Fibroblast of skin of left quadriceps (primary cell): ENCODE measurements around the gene GCDH.
A peak's percentile ranks its signal among the peaks of the same experiment; 100 is the strongest.
"Not testable (repeated sequence)": the region's sequence is repeated elsewhere in the genome, so short reads cannot be mapped to it uniquely, and the experiment has no call there.

Source experiments
- DNase-seq, 2 experiments: peaks; one replicate each; pipeline ENCODE4 v3.0.0-alpha.2; 2013; ENCODE audit warnings: low read depth in 2 of 2

Gene GCDH

DNA sequence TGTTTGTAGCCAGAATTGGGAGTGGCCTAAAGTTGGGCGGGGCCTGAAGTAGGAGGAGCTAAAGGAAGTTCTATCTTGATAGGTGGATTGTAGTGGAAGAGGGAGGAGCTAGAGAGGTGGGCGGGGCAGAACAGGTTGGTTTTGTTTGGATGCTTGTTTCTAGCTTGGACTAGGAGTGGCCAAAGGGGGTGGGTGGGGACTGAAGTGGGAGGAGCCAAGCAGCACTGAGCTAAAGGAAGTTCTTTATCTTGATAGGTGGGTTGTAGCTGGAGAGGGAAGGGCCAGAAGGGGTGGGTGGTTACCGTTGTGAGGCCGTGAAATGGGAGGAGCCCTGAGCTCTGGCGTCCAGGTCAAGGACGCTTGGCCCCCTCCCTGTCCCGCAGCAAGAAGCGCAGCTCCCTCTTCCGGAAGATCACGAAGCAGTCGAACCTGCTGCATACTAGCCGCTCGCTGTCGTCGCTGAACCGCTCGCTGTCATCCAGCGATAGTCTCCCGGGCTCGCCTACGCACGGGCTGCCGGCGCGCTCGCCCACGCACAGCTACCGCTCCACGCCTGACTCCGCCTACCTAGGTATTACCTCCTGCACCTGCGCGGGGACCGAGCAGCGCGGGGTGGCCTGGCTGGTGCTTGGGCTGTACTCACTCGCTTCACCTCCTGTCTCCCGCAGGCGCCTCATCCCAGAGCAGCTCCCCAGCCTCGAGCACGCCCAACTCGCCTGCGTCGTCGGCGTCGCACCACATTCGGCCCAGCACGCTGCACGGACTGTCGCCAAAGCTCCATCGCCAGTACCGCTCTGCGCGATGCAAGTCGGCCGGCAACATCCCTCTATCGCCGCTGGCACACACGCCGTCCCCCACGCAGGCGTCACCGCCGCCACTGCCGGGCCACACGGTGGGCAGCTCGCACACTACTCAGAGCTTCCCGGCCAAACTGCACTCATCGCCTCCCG is 17.7 kb upstream of the GCDH start:
- DNase-seq: peak in 1 of 2 experiments; percentile 11

DNA sequence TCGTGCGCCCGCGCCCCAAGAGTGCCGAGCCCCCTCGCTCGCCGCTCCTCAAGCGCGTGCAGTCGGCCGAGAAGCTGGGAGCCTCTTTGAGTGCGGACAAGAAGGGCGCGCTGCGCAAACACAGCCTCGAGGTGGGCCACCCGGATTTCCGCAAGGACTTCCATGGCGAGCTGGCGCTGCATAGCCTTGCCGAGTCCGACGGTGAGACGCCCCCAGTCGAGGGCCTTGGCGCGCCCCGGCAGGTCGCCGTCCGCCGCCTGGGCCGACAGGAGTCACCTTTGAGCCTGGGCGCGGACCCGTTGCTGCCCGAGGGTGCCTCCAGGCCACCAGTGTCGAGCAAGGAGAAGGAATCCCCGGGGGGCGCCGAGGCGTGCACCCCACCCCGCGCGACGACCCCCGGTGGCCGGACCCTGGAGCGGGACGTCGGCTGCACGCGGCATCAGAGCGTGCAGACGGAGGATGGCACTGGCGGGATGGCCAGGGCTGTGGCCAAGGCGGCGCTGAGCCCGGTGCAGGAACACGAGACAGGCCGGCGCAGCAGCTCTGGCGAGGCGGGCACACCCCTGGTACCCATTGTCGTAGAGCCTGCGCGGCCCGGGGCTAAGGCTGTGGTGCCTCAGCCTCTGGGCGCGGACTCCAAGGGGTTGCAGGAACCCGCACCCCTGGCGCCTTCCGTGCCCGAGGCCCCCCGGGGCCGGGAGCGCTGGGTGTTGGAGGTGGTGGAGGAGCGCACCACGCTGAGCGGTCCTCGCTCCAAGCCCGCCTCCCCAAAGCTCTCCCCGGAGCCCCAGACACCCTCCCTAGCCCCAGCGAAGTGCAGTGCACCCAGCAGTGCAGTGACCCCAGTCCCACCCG is 16.8 kb upstream of the GCDH start:
- DNase-seq: no peak

DNA sequence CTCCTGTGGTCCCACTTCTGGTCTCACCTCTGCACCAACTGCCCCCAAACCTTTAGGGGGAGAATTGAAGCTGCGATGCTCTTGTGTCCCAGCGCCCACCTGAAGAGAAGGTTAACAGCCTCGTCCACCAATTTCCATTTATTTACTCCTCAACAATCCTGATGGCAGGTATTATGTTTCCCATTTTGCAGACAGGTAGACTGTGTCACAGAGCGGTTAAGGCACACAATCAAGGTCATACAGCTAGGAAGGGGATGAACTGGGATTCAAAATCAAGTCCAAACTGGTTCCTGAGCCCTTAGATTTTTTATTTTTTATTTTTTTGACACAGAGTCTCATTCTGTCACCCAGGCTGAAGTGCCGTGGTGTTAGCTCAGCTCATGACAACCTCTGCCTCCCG is 15.9 kb upstream of the GCDH start:
- DNase-seq: no peak

DNA sequence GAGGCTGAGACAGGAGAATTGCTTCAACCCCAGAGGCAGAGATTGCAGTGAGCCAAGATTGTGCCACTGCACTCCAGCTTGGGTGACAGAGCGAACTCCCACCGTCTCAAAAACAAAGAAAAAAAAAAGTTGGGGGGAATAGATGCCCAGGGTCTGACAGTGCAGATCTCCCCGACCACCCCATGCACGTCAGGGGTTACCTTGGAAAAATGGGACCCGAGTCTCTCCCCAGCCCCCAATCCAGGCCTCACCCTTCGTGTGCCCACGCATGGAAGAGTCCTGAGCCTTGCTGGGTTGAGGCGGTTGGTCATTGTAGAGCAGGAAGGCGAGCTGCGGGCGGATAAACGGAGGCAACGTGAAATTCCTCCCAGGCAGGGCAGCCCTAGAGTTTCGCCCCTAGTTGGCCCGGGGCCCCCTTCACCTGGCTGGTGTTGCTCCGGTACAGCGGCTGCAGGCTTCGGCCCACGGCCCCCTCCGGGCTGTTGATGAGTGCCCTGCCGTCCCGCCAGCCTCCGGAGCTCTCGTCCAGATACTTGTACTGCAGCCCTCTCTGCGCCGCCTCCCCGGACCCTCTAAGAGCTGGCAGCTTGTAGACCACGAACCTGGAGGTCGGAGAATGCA is 10.3 kb upstream of the GCDH start:
- no peak for DNase-seq

DNA sequence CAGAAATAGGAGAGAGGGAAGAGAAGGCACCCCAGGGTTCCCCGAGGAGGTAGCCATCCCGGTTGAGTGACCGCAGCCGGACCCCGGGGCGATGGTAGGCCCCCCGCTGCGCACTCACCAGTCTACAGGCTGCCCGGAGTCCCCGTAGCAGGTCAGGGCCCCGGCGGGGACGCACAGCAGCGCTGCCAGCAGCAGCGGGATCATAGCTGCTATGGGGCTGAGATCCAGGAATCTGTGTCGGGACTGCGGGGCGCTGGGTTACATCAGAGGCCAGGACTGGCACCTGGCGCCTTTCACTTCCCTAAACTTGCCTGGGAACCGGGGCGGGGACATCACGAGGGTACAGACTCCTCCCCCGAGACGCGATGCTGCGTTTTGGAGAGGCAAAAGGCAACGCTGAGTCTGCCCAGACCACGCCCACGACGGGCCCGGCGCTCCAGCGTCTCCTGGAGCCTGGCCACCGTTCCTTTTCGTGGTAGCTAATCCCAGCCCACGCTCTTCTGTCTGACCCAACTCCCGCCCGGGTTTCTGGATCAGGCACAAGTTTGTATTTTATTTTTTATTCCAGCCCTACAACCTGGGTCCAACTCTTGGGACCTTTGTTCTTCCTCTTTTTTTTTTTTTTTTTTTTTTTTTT is 9.7 kb upstream of the GCDH start, which contains the start of gene DNASE2:
Gene DNASE2 (minus strand): TSS at position 278 of the 637 bp plus-strand sequence. CDS start 74 bp downstream, at position 204.
- peak; percentile 69 to 74 for DNase-seq

DNA sequence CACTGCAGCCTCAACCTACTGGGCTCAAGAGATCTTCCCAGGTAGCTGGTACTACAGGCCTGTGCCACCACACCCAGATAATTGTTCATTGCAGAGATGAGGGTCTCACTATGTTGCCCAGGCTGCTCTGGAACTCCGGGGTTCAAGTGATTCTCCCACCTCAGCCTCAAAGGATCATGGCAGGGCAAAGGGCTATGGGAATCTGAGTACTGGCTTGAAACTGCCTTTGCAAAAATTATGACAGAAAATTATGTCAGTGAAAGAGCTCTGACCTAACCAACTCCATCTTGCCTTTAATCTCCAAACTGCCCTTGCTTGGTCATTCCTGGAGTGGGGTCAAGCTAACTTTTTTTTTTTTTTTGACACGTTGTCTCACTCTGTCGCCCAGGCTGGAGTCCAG is 8.4 kb upstream of the GCDH start:
- no peak for DNase-seq

DNA sequence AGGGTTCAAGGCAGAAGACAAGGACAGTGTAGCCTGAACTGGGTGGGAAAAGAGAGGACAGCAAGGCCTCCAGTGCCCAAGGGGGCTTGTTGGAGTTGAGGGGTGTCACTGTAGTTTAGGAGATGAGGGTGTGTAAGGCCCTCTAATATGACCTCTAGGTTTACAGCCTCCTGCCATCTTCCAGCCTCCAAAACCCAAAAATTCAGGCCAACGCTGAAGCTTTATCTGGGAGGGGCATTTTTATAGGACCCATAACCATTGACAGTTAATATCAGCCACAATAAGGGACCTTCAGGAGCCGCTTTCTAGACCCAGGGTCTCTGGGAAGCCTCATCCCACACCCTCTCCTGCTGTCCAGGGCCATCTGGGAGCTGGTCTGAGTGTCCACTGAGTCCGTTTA is 6.8 kb upstream of the GCDH start:
- DNase-seq: no peak

DNA sequence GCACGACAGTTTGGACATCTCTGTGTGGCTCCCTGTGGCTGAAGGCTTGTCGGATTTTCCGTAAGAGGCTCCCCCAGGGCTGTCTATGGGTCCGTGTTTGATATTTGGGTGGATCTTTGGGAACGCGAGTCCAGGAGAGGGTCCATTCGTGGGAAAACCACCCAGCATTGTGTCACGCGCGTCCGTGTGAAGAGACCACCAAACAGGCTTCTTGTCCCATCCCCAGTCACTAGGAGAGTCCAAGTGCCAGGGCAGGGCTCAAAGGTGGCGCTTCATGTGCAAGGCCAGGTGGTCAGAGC is 6.4 kb upstream of the GCDH start:
- no peak for DNase-seq

DNA sequence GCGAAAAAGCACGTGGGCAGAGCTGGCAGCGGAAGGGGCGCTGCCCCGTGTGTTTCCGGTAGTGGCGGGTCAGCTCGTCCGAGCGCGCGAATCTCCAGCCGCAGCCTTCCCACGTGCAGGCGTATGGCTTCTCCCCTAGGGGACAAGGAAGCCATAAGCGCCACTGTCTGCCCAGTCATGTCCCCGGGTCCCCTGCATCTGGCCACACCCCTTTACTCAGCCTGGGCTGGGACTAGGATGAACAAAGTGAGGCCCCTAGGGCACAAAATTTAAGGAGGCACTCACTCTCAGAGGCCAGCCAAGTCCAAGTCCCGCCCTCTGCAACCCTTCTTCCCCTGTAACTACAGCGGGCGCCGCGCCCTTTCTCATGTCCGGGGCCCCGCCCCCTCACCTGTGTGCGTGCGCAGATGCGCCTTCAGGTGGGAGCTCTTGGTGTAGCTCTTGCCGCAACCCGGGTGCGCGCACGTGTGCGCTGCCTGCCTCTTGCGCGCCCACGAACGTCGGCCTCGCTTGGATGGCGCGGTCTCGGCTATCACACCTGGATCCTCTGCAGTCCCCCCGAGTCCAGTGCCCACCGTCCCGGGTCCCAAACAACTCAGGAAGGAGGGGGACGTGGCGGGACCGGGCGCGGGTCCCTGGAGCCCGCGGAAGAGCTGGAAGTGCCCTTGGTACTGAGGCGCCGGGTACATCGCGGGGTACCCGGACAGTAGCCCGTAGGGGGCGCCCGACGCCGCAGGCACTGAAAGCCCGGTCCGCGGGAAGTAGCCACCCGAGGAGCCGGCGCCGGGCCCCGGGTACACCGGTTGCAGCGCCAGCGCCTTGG is 5.8 kb upstream of the GCDH start:
- no peak for DNase-seq

DNA sequence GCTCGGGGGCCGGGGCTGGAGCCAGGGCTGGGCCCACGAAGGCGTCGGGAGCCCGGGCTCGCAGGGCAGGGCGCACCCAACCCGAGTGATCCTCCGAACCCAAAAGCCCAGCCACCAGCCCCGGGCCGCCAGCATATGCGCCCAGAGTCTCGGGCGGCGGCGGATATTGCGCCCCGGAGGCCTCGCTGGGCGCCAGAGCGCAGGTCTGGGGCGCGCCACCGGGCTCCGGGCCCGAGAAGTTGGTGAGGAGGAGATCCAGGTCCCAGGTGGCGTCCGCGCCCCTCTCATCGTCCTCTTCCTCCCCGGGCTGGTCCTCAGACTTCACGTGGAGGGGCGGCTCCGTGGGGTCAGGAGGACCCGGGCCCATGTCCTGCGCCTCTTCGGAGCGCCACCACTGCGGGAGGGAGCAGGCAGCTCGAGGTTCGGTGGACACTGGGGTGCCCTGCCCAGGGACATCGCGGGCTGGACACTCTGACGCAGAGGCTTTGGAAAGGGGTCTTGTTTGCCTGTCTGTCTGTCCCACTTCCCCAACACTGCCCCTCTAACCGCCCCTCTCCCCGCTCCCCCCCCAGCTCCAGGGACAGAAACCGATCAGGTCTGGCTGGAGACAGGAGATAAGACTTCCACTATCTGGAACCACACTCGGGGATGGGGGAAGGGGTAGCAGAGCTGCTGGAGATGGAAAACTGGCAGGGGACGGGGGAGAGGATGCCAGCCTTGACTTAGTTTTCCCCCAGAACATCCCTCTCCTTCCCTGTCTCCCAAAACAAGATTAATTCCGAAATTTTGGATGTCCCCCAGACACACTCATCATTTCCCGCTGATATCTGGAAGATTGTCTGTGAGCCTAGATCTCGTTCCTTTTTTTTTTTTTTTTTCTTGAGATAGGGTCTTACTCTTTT is 5.0 kb upstream of the GCDH start:
- no peak for DNase-seq

DNA sequence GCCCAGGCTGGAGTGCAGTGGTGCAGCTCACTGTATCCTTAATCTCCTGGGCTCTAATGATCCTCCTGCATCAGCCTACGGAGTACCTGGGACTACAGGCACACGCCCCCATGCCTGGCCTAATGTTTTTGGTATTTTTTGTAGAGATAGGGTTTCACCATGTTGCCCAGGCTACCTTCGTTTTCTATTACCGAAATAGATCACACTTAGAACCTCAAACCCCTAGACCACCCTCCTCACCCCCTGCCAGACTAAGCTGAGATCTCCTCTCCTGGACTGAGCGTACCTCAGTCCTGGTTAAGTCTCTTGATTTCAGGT is 4.3 kb upstream of the GCDH start:
- DNase-seq: no peak

DNA sequence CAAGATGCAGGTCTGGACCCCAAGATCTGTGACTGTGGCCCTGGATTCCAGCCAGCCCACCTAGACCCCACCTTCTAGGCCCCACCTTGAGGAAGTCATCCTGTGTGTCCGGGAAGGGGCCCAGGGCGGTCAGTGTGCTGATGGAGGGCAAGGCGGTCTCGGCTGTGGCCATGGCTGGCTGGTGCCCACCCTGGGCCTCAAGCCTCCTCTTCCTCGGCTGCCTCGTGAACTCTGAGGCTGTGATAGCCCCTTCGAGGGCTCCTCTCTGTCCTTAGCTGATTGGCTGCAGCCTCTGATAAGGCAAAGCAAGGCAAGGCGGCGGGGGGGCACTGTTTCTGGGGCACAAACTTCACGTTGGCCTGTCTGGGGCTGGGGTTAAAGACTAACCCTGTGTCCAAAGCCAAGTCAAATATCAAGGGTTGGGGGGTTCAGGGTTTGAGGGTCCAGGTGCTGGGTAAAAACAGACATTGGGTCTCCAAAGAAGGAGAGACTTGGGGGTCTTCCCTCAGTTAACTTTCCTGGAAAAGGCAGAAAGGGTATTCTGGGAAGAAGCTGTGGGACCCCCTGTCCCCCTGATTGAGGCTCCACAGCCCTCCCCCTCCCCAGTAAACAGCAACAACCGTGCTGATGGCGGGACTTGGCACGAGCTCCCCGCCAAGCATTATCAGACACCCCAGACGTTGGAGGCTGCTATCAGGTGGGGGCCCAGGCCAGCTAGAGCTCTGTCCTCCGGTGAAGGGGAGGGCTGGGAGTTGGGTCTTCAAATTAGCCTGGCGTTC is 3.8 kb upstream of the GCDH start, which contains the start of gene KLF1:
Gene KLF1 (minus strand): TSS at position 233 of the 779 bp plus-strand sequence. CDS start 61 bp downstream, at position 172.
- no peak for DNase-seq

DNA sequence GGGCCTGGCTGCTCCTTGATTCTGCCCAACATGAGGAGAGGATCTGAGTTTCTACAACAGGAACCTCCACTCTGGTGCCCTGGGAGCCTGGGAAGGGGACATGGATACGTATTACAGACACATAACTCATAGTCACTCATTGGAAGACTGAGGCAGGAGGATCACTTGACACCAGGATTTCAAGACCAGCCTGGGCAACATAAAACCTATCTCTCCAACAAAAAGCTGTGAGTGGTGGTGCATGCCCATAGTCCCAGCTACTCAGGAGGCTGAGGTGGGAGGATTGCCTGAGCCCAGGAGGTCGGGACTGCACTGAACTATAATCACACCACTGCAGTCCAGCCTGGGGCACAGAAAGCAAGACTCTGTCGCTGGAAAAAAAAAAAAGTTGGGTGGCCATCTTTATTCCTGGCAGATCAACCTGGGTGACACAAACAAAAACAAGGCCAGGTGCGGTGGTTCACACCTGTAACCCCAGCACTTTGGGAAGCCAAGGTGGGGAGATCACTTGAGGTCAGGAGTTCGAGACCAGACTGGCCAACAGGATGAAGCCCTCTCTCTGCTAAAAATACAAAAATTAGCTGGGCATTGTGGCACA is 2.9 kb upstream of the GCDH start:
- DNase-seq: no peak

DNA sequence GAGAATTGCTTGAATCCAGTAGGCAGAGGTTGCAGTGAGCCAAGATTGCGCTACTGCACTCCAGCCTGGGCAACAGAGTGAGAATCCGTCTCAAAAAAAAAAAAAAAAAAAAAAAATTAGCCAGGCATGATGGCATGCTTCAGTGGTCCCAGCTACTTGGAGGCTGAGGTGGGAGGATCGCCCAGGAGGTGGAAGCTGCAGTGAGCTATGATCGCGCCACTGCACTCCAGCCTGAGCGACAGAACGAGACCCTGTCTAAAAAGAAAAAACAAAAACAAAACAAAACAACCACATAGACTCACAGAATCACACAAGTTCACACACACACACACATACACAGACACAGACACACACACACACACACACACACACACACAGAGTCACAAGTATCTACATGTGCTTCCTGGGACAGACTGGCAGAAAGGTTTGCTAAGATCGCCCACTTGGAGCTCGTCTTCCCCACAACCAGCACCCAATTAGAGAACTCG is 617 bp upstream of the GCDH start:
- not testable (repeated sequence) for DNase-seq

DNA sequence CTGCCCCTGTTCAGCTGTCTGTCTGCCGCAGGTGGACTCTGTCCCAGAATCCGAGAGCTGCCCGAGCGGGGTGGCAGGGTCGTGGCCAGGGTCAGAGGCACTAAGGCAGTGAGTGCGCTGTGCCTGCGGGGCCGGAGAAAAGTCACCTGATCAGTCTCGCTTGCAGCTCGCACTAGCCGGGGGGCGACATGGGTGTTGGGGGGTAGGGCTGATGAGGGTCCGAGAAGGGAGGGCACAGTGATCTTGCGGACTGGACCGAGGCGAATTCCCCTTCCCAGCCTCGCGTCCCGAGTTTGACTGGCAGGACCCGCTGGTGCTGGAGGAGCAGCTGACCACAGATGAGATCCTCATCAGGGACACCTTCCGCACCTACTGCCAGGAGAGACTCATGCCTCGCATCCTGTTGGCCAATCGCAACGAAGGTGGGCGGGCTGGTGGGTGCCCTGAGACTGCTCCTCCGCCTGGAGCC is 627 bp downstream of the GCDH start:
- DNase-seq: no peak

DNA sequence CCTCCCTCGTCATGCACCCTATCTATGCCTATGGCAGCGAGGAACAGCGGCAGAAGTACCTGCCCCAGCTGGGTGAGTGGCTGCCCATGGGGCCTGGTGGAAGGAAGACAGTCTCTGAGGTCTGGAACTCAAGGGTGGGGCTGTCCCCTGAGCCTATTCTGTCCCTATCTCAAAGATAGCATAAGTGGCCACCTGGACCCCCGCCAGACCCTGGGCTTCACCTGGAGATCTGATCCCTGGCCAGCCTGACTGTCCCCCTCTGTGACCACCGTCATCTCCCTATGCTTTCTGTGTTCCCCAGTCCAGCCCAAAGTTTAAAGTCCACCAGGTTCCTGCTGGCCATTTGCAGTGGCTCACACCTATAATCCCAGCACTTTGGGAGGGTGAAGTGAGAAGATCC is 2.6 kb downstream of the GCDH start:
- DNase-seq: no peak

DNA sequence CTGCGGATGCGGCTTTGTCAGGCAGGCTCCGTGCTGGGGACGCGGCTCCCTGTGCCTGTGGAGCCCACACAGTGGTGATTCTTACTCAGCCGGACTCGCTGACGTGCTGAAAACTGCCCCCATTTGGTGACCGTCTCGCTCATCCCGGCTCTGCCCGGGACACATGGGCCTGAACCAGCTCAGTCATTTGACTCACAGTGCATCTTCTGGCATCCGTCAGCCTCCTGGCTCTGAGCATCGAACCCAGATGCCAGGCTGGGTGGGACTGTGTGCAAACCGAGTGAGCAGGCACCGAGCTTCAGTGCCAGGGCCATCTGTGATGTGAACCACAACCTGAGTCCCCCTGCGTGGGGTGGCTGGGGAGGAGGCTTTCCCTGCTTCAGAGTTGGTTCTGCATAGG is 5.5 kb downstream of the GCDH start:
- no peak for DNase-seq

DNA sequence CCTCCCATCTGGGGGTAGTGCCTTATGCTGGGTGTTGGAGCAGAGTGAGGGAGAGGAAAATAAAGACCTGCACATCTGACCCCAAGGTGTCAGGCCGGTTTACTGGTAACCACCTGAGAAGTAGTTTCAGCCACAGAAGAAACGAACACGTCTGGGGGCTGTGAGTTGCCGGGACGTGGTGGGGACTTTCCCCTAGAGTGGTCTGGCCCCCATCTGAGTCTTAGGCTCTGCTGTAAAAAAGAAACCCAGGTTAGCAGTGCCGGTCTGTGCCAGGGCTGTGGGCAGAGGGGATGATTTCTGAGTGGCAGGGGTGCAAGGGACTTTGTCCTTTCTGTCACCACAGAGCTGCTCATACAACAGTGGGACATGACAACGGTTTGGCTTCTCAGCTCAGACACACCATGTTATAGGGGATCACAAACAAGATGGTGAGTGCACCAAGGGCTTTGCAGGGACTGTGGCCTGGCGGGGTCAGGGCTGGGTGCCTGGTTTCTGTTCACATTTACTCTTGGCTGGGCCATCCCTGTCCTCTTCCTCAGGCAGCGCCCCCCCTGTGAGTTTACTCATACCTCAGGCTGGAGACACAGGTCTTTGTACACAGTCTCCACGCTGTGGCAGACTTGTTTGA is 9.0 kb downstream of the GCDH start:
- no peak for DNase-seq
